Naive B cell (primary cell): ENCODE results near the gene TRAT1. TPM values are rescaled to one million over a fixed set of nuclear protein-coding genes. Genes with fewer than 3 reads are reported as not detected.
A peak's percentile ranks its signal among the peaks of the same experiment; 100 is the strongest.
"Not testable (repeated sequence)": the region's sequence is repeated elsewhere in the genome, so short reads cannot be mapped to it uniquely, and the experiment has no call there.

Experiments
- ATAC-seq, 2 donors: fragments of 150-1000 bp; cut with Tn5 transposase; 2 replicates each; pipeline ENCODE4 v1.10.0; 2021; ENCODE audit warnings: low read depth in 2 of 2, mild to moderate bottlenecking in 2 of 2, moderate library complexity in 2 of 2
- DNase-seq: peaks from one replicate; pipeline ENCODE4 v3.0.0; 2022
- H3K27ac Mint-ChIP-seq, 6 donors: one replicate each; pipeline ENCODE4 v1.8.0; 2020 to 2022; ENCODE audit warnings: mild to moderate bottlenecking in 6 of 6, mixed read lengths in 6 of 6, moderate library complexity in 5 of 6, inconsistent platforms in 2 of 6
- H3K27me3 Mint-ChIP-seq, 3 donors: one replicate each; pipeline ENCODE4 v1.8.0; 2021 to 2022; ENCODE audit warnings: mixed read lengths in 3 of 3, mild to moderate bottlenecking in 1 of 3
- H3K36me3 Mint-ChIP-seq, 2 donors: one replicate each; pipeline ENCODE4 v1.8.0; 2020 to 2022; ENCODE audit warnings: mixed read lengths in 2 of 2, inconsistent platforms in 1 of 2, mild to moderate bottlenecking in 1 of 2
- H3K4me1 Mint-ChIP-seq, 3 donors: one replicate each; pipeline ENCODE4 v1.8.0; 2020 to 2022; ENCODE audit warnings: mixed read lengths in 3 of 3, inconsistent platforms in 1 of 3, mild to moderate bottlenecking in 1 of 3, moderate library complexity in 1 of 3
- H3K4me3 Mint-ChIP-seq, 8 donors: one replicate each; pipeline ENCODE4 v1.8.0; 2020 to 2022; ENCODE audit warnings: mild to moderate bottlenecking in 8 of 8, mixed read lengths in 8 of 8, moderate library complexity in 8 of 8, inconsistent platforms in 2 of 8
- H3K9me3 Mint-ChIP-seq, 7 donors: one replicate each; pipeline ENCODE4 v1.8.0; 2020 to 2022; ENCODE audit warnings: mixed read lengths in 7 of 7, mild to moderate bottlenecking in 5 of 7, inconsistent platforms in 2 of 7, moderate library complexity in 1 of 7
- polyA plus RNA-seq, 6 donors: library from polyadenylated mRNA; unstranded; fragments of 300-500 nt; fragmentation: Illumina TruSeq; gene quantifications; one replicate each; pipeline ENCODE4 v1.2.3, GENCODE V29; 2021; ENCODE audit warnings: low read depth in 6 of 6

TRAT1 gene, protein sequence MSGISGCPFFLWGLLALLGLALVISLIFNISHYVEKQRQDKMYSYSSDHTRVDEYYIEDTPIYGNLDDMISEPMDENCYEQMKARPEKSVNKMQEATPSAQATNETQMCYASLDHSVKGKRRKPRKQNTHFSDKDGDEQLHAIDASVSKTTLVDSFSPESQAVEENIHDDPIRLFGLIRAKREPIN
- polyA plus RNA-seq, result under 1 TPM; 0.24 to 0.62 (median 0.35) TPM

DNA sequence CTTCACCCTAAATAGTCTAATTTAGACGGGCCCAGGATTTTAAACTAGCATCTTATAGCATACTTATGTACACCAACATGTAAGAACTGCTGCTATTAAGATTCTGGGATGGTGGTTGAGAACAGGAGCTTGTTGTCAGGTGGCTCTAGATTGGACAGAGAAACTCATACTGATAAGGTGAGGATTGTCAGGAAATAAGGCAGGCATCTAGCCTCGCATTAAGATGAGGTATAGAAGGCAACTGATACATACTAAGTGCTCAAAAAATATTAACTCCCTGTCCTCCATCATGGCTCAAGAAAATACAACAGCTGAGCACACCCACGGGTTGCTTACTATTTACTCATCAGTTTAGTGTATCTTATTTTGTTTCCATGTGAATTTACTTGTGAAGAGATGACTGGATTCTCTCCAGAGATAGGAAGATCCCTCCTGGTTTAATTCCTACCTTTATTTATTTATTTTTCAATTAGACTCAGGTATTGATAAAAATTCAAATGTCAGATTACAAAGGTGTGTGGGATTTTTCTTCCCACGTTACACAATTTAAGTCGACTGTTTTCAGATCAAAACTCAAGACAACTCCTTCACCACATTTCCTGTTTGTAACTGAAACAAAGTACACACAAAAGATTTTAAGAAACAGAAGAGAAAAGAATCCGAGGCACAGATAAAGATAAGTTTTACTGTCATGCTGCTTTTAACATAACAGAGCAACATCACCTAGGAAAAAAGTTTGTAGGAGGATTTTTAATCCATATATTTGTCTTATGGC, at the start of gene TRAT1:
TSS of gene TRAT1 (plus strand) at position 664 of the 775 bp plus-strand sequence. CDS start 142 bp downstream, outside the sequence.
- H3K36me3 Mint-ChIP-seq, result no peaks in the 10 kb centered on the region
- H3K4me3 Mint-ChIP-seq, result no peak within 1 kb of the TSS
- H3K27me3 Mint-ChIP-seq, result no peaks in the 10 kb centered on the region
- DNase-seq, result no peak
- no peak for ATAC-seq
- H3K4me1 Mint-ChIP-seq, result no peaks in the 10 kb centered on the region
- H3K27ac Mint-ChIP-seq, result no peak within 1 kb of the TSS
- H3K9me3 Mint-ChIP-seq, result no peaks in the 10 kb centered on the region

DNA sequence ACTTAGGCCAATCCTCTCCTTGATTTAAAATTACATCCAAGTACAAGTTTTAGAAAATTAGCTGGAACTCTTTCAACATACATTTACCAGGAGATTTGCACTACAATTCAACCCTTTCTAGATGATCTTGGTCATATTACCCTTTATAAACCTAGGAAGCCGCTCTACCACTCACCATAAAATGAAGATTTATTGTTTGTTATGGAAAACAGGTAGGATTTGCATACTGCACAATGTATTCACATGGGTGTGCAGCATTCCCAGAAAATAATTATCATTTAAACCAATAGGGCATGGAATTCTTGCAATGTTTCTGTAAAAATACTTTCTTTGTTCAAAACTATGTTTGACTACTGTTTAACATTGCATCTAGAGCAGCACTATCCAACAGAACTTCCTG, 46.9 kb upstream of the TRAT1 start:
- no peak for ATAC-seq
- Mint-ChIP-seq H3K9me3 (peaks cover 0 to 9% (median 2%) of the 10 kb centered on the region in 7 donors), H3K27me3 (peaks cover 0 to 11% (median 5%) of the 10 kb centered on the region in 3 donors), H3K4me3 (no peak overlapping the region), H3K36me3 (no peaks in the 10 kb centered on the region), H3K4me1 (no peaks in the 10 kb centered on the region), H3K27ac (no peak overlapping the region)
- no peak for DNase-seq

DNA sequence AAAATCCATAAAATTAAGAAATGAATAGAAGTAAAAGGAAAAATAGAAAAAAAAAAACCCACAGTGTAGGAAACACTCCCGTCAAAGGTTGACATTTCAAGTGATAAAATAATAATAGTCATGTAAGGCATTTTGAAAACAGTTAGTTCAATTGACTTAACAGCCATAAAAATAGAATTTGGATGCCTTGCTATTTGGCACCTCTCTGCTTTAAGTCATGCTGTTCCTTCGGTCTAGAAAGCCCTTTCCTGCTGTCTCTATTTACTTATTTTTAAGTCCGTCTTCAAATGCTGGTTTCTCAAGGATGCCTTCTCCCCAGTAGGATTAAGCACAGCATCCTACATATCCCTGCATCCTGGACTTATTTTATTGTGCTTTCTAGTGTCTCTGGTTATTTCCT, 43.1 kb upstream of the TRAT1 start:
- Mint-ChIP-seq H3K9me3 (no peaks in the 10 kb centered on the region), H3K27ac (no peak overlapping the region), H3K4me1 (no peaks in the 10 kb centered on the region), H3K4me3 (peak overlapping the region in 1 of 8 donors; percentile 64), H3K27me3 (peaks cover 0 to 6% (median 4%) of the 10 kb centered on the region in 3 donors), H3K36me3 (no peaks in the 10 kb centered on the region)
- no peak for ATAC-seq
- DNase-seq, result no peak

DNA sequence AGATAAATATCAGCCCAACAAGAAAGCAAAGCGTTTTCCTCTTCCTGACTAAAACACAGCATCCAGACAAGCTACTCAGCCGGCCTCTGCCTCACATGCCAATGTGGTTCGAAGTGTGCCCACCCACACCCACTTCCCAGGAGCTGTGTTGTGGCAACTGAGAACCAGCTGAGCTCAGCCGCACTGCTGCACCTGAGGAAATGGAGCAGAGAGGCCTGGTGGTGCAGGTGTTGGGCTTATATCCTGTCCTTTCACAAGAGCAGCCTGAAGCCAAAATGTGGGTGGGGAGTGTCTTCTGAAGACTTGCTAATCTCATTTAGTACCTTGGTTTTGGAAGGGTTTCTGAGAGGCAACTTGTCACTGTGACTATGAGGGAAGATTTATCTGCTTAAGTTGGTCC, 42.4 kb upstream of the TRAT1 start:
- Mint-ChIP-seq H3K9me3 (no peaks in the 10 kb centered on the region), H3K4me1 (no peaks in the 10 kb centered on the region), H3K36me3 (no peaks in the 10 kb centered on the region), H3K27me3 (peaks cover 6 to 13% (median 11%) of the 10 kb centered on the region in 3 donors), H3K4me3 (no peak overlapping the region), H3K27ac (no peak overlapping the region)
- DNase-seq (no peak), ATAC-seq (no peak)

DNA sequence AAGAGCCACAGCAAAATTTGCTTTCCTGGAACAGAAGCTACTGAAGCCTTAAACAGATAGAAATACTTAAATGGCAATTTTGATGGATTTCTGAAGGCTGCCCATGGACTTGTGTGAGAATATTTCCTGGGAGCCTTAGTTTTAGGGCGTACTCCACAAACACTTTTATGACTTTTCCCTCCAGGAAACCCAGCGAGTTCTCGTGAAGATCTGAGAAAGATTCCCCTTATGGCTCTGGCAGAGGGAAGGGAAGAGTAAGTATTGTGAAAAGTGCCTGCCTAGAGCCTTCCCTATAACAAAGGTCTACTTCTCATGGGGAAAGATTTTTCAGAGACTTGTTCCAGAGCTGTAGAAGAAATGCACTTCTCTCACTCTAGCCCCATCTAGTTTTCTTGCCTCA, 31.1 kb upstream of the TRAT1 start:
- peaks cover 0 to 12% (median 2%) of the 10 kb centered on the region in 7 donors for H3K9me3 Mint-ChIP-seq
- H3K36me3 Mint-ChIP-seq, result no peaks in the 10 kb centered on the region
- no peaks in the 10 kb centered on the region for H3K4me1 Mint-ChIP-seq
- H3K27ac Mint-ChIP-seq, result peak overlapping the region in 1 of 6 donors; percentile 7
- H3K27me3 Mint-ChIP-seq, result peaks cover under 1 to 9% (median 8%) of the 10 kb centered on the region in 3 donors
- DNase-seq, result no peak
- no peak for ATAC-seq
- H3K4me3 Mint-ChIP-seq, result no peak overlapping the region

DNA sequence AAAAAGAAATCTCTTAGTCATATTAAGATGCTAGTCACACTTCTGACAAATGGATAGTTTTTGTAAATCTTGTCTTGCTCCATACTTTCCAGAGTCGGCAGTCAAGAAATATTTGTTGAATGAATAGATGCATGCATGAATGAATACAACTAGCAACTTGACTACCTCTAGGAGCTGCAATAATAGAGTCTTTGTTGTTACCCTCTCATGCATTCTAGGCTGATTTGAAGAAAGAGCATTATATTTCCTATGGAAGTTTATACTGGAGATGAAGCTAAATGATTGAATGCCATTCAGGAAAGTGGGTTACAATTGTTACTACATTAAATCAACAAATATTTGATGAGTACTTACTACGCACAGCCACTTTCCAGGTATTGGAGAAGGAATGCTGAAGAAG, 18.1 kb upstream of the TRAT1 start:
- Mint-ChIP-seq H3K9me3 (peaks cover 0 to 6% (median 0%) of the 10 kb centered on the region in 7 donors), H3K4me3 (no peak overlapping the region), H3K4me1 (no peaks in the 10 kb centered on the region), H3K27ac (no peak overlapping the region), H3K36me3 (no peaks in the 10 kb centered on the region), H3K27me3 (peaks cover 0 to 4% (median 0%) of the 10 kb centered on the region in 3 donors)
- no peak for ATAC-seq
- DNase-seq, result no peak

DNA sequence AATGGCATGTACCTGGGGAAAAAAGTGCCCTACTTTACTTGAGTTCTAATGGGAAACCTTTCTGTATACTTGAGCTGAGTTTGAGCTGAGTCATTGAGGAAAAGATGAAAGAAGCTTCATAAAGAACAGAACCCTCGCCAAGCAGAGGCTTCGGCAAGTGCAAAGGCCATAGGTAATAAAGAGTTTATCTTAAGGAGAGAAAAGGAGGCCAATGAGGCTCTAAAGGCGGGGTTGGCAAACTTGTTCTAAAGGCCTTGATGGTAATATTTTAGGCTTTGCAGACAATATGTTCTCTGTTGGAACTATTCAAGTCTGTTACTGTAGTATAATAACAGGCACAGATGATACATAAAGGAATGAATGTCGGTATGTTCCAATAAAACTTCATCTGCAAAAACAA, 17.6 kb upstream of the TRAT1 start:
- H3K36me3 Mint-ChIP-seq, result no peaks in the 10 kb centered on the region
- peaks cover 0 to 4% (median 0%) of the 10 kb centered on the region in 3 donors for H3K27me3 Mint-ChIP-seq
- ATAC-seq, result no peak
- H3K9me3 Mint-ChIP-seq, result peaks cover 0 to 6% (median 0%) of the 10 kb centered on the region in 7 donors
- no peaks in the 10 kb centered on the region for H3K4me1 Mint-ChIP-seq
- H3K27ac Mint-ChIP-seq, result peak overlapping the region in 1 of 6 donors; percentile 55
- H3K4me3 Mint-ChIP-seq, result no peak overlapping the region
- DNase-seq, result no peak

DNA sequence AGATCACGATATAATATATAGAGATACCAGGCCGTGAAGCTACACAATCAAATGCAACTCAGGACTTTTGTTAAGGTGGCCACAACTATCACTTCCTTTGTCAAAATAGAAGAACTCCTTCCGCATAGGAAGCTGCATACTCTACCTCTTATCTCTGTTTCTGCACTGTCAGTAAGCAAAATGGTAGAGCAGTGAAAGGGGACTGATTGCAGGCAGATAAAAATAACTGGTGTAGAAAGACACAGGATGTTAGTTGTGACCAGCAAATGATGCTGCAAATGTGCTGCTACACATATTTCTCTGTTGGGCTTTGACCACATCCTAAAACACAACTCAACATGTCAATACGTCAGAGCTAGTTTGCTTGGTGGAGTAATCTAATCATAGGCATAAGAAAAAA, 16.3 kb upstream of the TRAT1 start:
- Mint-ChIP-seq H3K27me3 (peaks cover 0 to 8% (median 0%) of the 10 kb centered on the region in 3 donors), H3K4me1 (no peaks in the 10 kb centered on the region), H3K4me3 (no peak overlapping the region), H3K36me3 (no peaks in the 10 kb centered on the region), H3K9me3 (peaks cover 0 to 6% (median 0%) of the 10 kb centered on the region in 7 donors), H3K27ac (no peak overlapping the region)
- no peak for ATAC-seq
- DNase-seq, result no peak

DNA sequence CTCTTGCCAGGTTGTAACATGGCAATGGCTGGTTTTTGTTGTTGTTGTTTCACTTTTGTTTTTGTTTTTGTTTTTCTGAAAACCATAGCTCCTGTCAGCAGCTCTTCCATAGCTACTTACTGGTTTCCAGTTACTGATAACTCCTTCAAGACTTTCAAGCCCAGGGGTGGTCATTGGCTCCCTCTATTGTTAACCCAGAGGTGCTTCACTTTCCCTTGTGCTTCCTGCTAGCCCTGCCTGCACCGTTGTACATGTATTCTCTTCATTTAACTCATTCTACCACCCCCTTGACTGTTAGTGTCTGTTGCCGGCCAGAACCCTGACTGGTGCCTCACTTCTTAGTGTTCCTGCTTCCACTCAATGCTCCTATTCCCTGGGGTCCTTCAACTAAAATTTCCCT, 4.2 kb upstream of the TRAT1 start:
- H3K27ac Mint-ChIP-seq, result no peak overlapping the region
- ATAC-seq, result no peak

DNA sequence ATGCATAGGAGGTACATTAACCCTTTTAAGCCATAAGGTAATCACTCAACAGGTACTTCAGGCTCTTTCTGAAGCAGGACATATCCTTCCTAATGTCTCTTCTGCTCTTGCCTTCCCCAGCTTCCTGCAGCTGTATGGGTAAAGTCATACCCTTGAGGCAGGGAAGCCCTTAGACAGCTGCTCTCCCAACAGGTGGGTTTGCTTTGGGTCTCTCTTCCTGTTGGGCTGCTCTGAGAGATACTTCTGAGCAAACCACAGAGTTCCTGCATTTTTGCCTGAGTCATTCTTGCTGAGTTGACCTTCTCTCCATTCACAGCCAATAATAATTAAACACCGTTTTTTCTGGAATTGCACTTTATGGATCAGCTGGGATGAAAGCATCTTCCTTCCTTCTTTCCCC, 2.0 kb upstream of the TRAT1 start:
- Mint-ChIP-seq H3K9me3 (peaks cover 0 to 1% (median 0%) of the 10 kb centered on the region in 7 donors), H3K27me3 (no peaks in the 10 kb centered on the region), H3K4me3 (no peak overlapping the region), H3K36me3 (no peaks in the 10 kb centered on the region), H3K27ac (no peak overlapping the region), H3K4me1 (no peaks in the 10 kb centered on the region)
- DNase-seq, result no peak
- ATAC-seq, result no peak

More for the DNA sequence above, 4.2 kb upstream of the TRAT1 start:
- DNase-seq, result no peak
- no peaks in the 10 kb centered on the region for H3K4me1 Mint-ChIP-seq
- no peaks in the 10 kb centered on the region for H3K27me3 Mint-ChIP-seq
- peaks cover 0 to 5% (median 0%) of the 10 kb centered on the region in 7 donors for H3K9me3 Mint-ChIP-seq
- H3K4me3 Mint-ChIP-seq, result no peak overlapping the region
- no peaks in the 10 kb centered on the region for H3K36me3 Mint-ChIP-seq

DNA sequence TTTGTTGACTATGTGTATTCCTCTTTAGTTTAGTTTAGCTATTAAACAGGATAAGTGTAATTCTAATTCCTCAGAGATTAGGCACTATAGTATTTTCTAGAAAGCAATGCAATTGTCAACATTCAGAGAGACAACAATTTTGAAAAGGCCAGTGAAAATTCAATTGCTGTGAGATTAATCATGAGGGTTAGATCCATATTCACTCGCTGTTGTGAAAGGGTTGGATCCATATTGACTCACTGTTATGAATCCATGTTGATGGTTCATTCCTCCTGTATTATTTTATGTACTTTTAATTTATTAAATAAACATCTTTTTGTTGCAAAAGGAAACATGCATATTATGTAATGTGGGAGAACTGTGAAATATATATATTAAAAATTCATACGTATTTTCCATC, 641 bp downstream of the TRAT1 start:
- no peak overlapping the region for H3K27ac Mint-ChIP-seq
- H3K4me3 Mint-ChIP-seq, result no peak overlapping the region
- ATAC-seq (no peak), DNase-seq (no peak)
- H3K9me3 Mint-ChIP-seq, result peaks cover 0 to 1% (median 0%) of the 10 kb centered on the region in 7 donors
- no peaks in the 10 kb centered on the region for H3K27me3 Mint-ChIP-seq
- H3K36me3 Mint-ChIP-seq, result no peaks in the 10 kb centered on the region
- H3K4me1 Mint-ChIP-seq, result no peaks in the 10 kb centered on the region

DNA sequence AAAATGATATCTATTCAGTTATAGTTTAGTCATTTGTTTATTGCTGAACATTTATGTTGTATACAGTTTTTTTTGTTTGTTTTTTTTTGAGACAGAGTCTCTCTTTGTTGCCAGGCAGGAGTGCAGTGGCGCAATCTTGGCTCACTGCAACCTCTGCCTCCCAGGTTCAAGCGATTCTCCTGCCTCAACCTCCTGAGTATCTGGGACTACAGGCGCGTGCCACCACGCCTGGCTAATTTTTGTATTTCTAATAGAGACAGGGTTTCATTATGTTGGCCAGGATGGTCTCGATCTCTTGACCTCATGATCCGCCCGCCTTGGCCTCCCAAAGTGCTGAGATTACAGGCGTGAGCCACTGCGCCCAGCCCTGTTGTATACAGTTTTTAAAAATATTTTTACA, 1.2 kb downstream of the TRAT1 start:
- H3K4me3 Mint-ChIP-seq, ATAC-seq, H3K27me3 Mint-ChIP-seq, H3K27ac Mint-ChIP-seq, H3K9me3 Mint-ChIP-seq, H3K4me1 Mint-ChIP-seq, H3K36me3 Mint-ChIP-seq, DNase-seq: not testable (repeated sequence)

DNA sequence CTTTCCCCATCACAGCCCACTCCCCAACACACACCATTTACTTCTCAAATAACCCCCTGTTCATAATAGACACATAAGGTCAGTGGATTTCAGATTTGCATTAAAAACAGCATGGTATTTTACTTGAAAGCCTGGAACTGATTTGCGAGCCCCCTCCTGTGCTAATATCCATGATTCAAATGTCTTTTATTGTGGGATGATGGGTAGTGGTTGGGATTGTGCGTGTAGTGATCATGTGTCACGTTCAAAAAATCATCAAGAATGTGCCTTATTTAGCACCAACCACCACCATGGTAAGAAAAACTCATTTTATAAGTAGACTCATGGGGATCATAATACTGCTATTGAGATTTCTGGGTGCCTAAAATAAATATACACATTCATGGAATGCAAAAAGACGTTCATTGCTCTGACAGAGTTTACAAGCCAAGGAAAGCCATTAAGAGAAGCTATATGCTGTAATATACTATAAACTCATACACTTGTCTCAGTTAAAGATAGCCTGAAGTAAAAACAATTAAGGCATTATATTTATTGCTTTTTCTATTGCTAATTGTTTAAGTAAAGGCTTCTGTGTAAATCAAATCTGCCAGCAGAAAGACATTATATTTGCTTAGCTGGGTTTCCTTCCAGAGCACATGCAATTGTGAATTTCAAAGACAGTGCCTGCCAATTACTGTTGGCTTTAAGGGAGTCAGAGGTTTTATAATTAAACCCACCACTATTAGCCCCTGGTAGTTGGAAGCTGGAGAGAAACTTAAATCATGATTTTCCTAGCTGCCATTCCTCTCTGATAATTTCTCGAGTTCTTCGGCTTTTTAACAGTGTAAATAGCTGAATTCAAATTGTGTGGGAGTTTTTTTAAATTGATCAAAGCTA, 4.0 kb downstream of the TRAT1 start:
- H3K27me3 Mint-ChIP-seq, result no peaks in the 10 kb centered on the region
- H3K4me1 Mint-ChIP-seq, result no peaks in the 10 kb centered on the region
- H3K27ac Mint-ChIP-seq, result no peak overlapping the region
- H3K9me3 Mint-ChIP-seq, result peaks cover 0 to 1% (median 0%) of the 10 kb centered on the region in 7 donors
- no peak for ATAC-seq
- no peaks in the 10 kb centered on the region for H3K36me3 Mint-ChIP-seq
- H3K4me3 Mint-ChIP-seq, result no peak overlapping the region
- no peak for DNase-seq
